Loucy (cell line): ENCODE measurements around the gene SLC35G2.

ENCODE experiments used
- H2AFZ ChIP-seq: fragments of 200-600 bp; sonication (generic); 2 replicates; pipeline ENCODE4 v1.6.0; 2016; ENCODE audit warnings: antibody characterized with exemption, mild to moderate bottlenecking, low read length, moderate library complexity
- H3F3A ChIP-seq: fragments of 200-600 bp; 2 replicates; pipeline ENCODE4 v1.6.0; 2016; ENCODE audit warnings: antibody characterized with exemption, low read depth, mild to moderate bottlenecking
- H3K27me3 ChIP-seq: fragments of 200-600 bp; sonication (generic); 2 replicates; pipeline ENCODE4 v1.6.1; 2014; ENCODE audit warnings: low read length, mild to moderate bottlenecking; ENCODE audit not compliant: insufficient read depth, poor library complexity, severe bottlenecking
- H3K36me3 ChIP-seq: fragments of 200-600 bp; sonication (generic); 2 replicates; pipeline ENCODE4 v1.6.1; 2016; ENCODE audit warnings: low read length; ENCODE audit not compliant: insufficient read depth
- H3K4me1 ChIP-seq: fragments of 200-600 bp; sonication (generic); 2 replicates; pipeline ENCODE4 v1.5.1; 2014; ENCODE audit warnings: low read length, mild to moderate bottlenecking; ENCODE audit not compliant: insufficient read depth, poor library complexity, severe bottlenecking
- H3K4me2 ChIP-seq: fragments of 200-600 bp; sonication (generic); 2 replicates; pipeline ENCODE4 v1.6.0; 2014; ENCODE audit warnings: antibody characterized with exemption, low read length, low read depth, mild to moderate bottlenecking; ENCODE audit not compliant: poor library complexity, severe bottlenecking
- H3K4me3 ChIP-seq: fragments of 200-600 bp; sonication (generic); 2 replicates; pipeline ENCODE4 v1.5.1; 2014; ENCODE audit warnings: low read length, mild to moderate bottlenecking, mixed read lengths; ENCODE audit not compliant: poor library complexity, severe bottlenecking
- H3K79me2 ChIP-seq: fragments of 200-600 bp; sonication (generic); 2 replicates; pipeline ENCODE4 v1.6.1; 2014; ENCODE audit warnings: low read length; ENCODE audit not compliant: insufficient read depth
- H3K9ac ChIP-seq: fragments of 200-600 bp; sonication (generic); 2 replicates; pipeline ENCODE4 v1.6.0; 2014; ENCODE audit warnings: mild to moderate bottlenecking, low read depth, low read length, moderate library complexity; ENCODE audit not compliant: poor library complexity, severe bottlenecking
- H3K9me2 ChIP-seq: fragments of 200-600 bp; sonication (generic); replicated peaks from 2 replicates; pipeline ENCODE4 v1.6.1; 2016; ENCODE audit warnings: low read depth, low read length, mixed read lengths
- H3K9me3 ChIP-seq: fragments of 200-600 bp; sonication (generic); 2 replicates; pipeline ENCODE4 v1.6.1; 2014; ENCODE audit warnings: mild to moderate bottlenecking, antibody characterized with exemption, low read length, low read depth; ENCODE audit not compliant: insufficient read depth
- H4K20me1 ChIP-seq: fragments of 200-600 bp; sonication (generic); 2 replicates; pipeline ENCODE4 v1.6.0; 2014; ENCODE audit warnings: antibody characterized with exemption, low read length, mild to moderate bottlenecking; ENCODE audit not compliant: insufficient read depth, poor library complexity, severe bottlenecking
- CTCF ChIP-seq: fragments of 200-600 bp; sonication (generic); conservative IDR thresholded peaks from 2 replicates; pipeline ENCODE4 v1.5.1; 2014; ENCODE audit warnings: mild to moderate bottlenecking, antibody characterized with exemption, low read length
- EZH2phosphoT487 ChIP-seq: fragments of 200-600 bp; IDR thresholded peaks from 2 replicates; pipeline ENCODE4 v1.6.1; 2018; ENCODE audit warnings: antibody characterized with exemption, mild to moderate bottlenecking, moderate library complexity, borderline replicate concordance

The SLC35G2 gene

GRCh38 chr3:136818769-136819391 is at the start of gene SLC35G2:
Gene SLC35G2 (plus strand): TSS chr3:136819126. CDS start chr3:136854461, 35,335 bp downstream.
- Histone ChIP-seq H3K27me3 (no peaks in the 10 kb centered on the region), H3K9me3 (no peaks in the 10 kb centered on the region), H2AFZ (peak within 1 kb of the TSS; percentile 97), H3K9me2 (no peaks in the 10 kb centered on the region), H3K36me3 (no peaks in the 10 kb centered on the region), H3F3A (peaks cover 6% of the 10 kb centered on the region; the same call in 1 of the 2 replicates), H3K4me1 (peaks cover 21% of the 10 kb centered on the region), H3K9ac (peak within 1 kb of the TSS; percentile 87), H3K4me3 (peak within 1 kb of the TSS; percentile 96), H3K4me2 (peak within 1 kb of the TSS; percentile 96), H4K20me1 (peaks cover 7% of the 10 kb centered on the region), H3K79me2 (peaks cover 31% of the 10 kb centered on the region)
- TF ChIP-seq CTCF (peak; percentile 23; the same call in 1 of the 2 replicates), EZH2phosphoT487 (no peak)

- TF ChIP-seq CTCF, result no peak
- TF ChIP-seq EZH2phosphoT487, result no peak
- Histone ChIP-seq H3K9me2 (no peaks in the 10 kb centered on the region), H3K9ac (no peak overlapping the region), H4K20me1 (no peaks in the 10 kb centered on the region), H3K4me2 (no peak overlapping the region), H3K4me3 (no peak overlapping the region), H3K9me3 (no peaks in the 10 kb centered on the region), H3F3A (no peaks in the 10 kb centered on the region), H3K36me3 (no peaks in the 10 kb centered on the region), H2AFZ (no peak overlapping the region), H3K27me3 (no peaks in the 10 kb centered on the region), H3K4me1 (no peaks in the 10 kb centered on the region), H3K79me2 (no peaks in the 10 kb centered on the region)
Measured at GRCh38 chr3:136772709-136773108, 46.2 kb upstream of the SLC35G2 start.

DNA sequence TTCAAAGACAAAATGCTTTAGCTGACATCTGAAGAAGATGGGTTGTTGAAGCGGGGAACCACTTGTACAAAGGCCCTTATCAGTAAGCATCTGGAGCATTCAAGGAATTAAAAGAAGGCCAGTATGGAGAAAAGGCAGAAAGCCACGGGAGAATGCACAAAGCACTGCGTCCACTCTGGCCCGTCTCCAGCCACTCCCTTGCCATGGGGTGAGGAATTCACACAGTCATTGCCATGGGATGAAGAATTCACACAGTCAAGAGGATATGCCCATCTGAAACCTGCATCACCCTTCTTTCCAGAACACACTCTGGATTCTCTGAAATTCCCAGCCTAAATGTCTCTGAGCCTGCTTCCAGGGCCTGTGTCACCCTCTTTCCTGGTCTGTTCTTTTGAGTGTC is 40.1 kb upstream of the SLC35G2 start:
- H3K9ac ChIP-seq, result no peak overlapping the region
- H3K36me3 ChIP-seq, result no peaks in the 10 kb centered on the region
- no peaks in the 10 kb centered on the region for H3F3A ChIP-seq
- no peaks in the 10 kb centered on the region for H3K27me3 ChIP-seq
- H3K4me2 ChIP-seq, result no peak overlapping the region
- no peaks in the 10 kb centered on the region for H3K79me2 ChIP-seq
- no peaks in the 10 kb centered on the region for H3K9me2 ChIP-seq
- no peak overlapping the region for H3K4me3 ChIP-seq
- no peaks in the 10 kb centered on the region for H3K4me1 ChIP-seq
- TF ChIP-seq EZH2phosphoT487 (no peak), CTCF (no peak)
- H3K9me3 ChIP-seq, result no peaks in the 10 kb centered on the region
- no peaks in the 10 kb centered on the region for H4K20me1 ChIP-seq
- H2AFZ ChIP-seq, result no peak overlapping the region
